Adipose tissue (tissue), 3 donors: ENCODE data around the gene PRPF39. TPM values are rescaled to one million over a fixed set of nuclear protein-coding genes. Genes with fewer than 3 reads are reported as not detected.
"Not testable (repeated sequence)": the region's sequence is repeated elsewhere in the genome, so short reads cannot be mapped to it uniquely, and the experiment has no call there.

ENCODE experiments used
- H3K27ac ChIP-seq: one replicate; pipeline ENCODE4 v1.5.1; 2013; ENCODE audit warnings: low read depth, low read length
- WGBS, 3 donors: extraction: QIAGEN DNeasy Blood & Tissue Kit; methylation state at CpG; one replicate each; pipeline ENCODE4 v1.1.7; 2013; 5-methylcytosine and 5-hydroxymethylcytosine counted together
- polyA plus RNA-seq, 3 donors: library from polyadenylated mRNA; stranded (reverse); fragments of 200-250 nt; gene quantifications; one replicate each; pipeline ENCODE4 v1.2.3, GENCODE V29; 2013
- donor health status: healthy with polysubstance abuse.
- donor health status: Bipolar disorder and iron deficiency.
- donor health status: healthy.

Gene PRPF39
- polyA plus RNA-seq, 3 donors, result 11.6 to 14.5 (median 12.5) TPM

GRCh38 chr14:45078323-45078722, 5.6 kb upstream of the PRPF39 start:
- WGBS, 3 donors, result 85 to 98% (median 93%) methylated on average over 1 of the region's 1 CpG

DNA sequence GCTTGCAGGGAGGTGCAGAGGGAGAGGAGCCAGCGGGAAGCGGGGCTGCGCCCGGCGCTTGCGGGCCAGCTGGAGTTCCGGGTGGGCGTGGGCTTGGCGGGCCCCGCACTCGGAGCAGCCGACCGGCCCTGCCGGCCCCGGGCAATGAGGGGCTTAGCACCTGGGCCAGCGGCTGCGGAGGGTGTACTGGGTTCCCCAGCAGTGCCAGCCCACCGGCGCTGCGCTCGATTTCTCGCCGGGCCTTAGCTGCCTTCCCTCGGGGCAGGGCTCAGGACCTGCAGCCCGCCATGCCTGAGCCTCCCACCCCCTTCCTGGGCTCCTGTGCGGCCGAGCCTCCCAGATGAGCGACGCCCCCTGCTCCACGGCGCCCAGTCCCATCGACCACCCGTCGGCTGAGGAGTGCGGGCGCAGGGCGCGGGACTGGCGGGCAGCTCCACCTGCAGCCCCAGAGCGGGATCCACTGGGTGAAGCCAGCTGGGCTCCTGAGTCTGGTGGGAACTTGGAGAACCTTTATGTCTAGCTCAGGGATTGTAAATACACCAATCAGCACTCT, 3.4 kb upstream of the PRPF39 start:
- WGBS, 3 donors, result 98% methylated on average over 31 to 40 of the region's 40 CpGs
- not testable (repeated sequence) for H3K27ac ChIP-seq

More at GRCh38 chr14:45078323-45078722, 5.6 kb upstream of the PRPF39 start:
- H3K27ac ChIP-seq, result no peak overlapping the region

DNA sequence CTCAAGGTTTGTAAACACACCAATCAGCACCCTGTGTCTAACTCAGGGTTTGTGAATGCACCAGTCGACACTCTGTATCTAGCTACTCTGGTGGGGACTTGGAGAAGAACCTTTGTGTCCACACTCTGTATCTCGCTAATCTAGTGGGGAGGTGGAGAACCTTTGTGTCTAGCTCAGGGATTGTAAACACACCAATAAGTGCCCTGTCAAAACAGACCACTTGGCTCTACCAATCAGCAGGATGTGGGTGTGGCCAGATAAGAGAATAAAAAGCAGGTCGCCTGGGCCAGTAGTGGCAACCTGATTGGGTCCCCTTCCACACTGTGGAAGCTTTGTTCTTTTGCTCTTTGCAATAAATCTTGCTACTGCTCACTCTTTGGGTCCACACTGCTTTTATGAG, 2.8 kb upstream of the PRPF39 start:
- 82 to 93% (median 93%) methylated on average over 3 of the region's 3 CpGs for WGBS, 3 donors
- H3K27ac ChIP-seq, result not testable (repeated sequence)

DNA sequence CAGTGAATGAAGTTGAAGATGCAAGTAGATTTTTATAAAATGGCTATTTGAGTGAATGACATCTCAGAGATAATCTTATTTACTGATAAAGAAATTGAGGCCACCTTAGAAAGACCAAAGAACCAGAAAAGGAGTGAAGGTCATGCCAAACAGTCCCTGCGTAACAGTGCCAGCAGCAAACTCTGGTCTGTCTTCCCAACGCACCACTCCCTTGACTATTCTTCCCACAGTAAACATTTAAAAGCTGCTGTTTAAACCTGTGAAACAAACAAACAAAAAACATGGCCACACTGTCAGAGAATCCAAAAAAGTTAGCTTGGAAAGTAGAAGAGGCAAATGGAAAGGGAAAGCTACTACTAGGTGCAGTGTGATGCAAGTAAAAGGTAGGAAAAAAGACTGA, 1.5 kb upstream of the PRPF39 start:
- no peak overlapping the region for H3K27ac ChIP-seq
- WGBS, 3 donors, result 26 to 83% (median 78%) methylated on average over 2 of the region's 2 CpGs

GRCh38 chr14:45083617-45083975, 320 bp upstream of the PRPF39 start:
- WGBS, 3 donors, result 0 to 1% (median 0%) methylated on average over 7 to 10 of the region's 10 CpGs
- H3K27ac ChIP-seq, result no peak overlapping the region

DNA sequence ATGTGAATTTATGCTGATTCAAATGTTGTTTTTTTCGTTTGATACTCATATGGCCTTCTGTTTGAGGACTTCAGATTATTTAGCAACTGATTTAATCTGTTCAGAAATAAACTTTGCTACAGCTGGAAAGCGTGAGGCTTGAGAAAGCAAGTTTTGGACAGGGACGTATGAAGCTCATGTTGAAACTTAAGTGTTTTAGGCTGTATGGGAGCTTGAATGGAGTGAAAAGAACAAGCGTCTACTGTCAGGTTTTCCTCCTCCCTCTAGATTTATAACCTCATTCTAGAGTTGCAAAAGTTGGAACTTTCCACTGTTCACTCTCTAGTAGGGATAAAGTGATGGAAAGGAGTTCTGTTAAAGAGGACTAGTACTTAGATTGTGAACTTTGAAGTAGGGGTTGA, 1.0 kb downstream of the PRPF39 start:
- 0 to 4% (median 3%) methylated on average over 4 of the region's 4 CpGs for WGBS, 3 donors
- no peak overlapping the region for H3K27ac ChIP-seq

- H3K27ac ChIP-seq, result no peak overlapping the region
- 25 to 40% (median 29%) methylated on average over 1 of the region's 1 CpG for WGBS, 3 donors
Measured at GRCh38 chr14:45089813-45090212, 5.9 kb downstream of the PRPF39 start.

DNA sequence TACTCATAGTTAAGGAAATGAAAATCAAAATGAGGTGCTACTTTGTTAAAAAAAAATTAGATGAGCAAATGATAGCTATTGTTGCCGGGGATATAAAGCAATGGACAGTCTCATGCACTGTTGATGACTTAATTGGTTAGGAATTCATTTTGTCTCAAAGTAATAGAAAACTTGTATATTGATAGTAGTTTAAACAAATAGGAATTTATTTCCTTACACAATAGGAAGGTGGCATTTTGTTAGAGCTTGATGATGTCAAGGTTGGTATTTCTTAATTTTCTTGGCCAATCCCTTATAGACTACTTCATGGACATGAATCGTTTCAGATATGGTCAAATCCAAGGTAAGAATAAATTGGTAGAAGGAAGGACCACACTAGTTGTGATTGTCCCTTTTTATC, 7.8 kb downstream of the PRPF39 start:
- no peak overlapping the region for H3K27ac ChIP-seq
- WGBS, 3 donors, result 70 to 84% (median 82%) methylated on average over 2 of the region's 2 CpGs

GRCh38 chr14:45094275-45094674, 10.4 kb downstream of the PRPF39 start:
- WGBS, 3 donors, result 97 to 100% (median 98%) methylated on average over 2 of the region's 2 CpGs

GRCh38 chr14:45095143-45095542, 11.2 kb downstream of the PRPF39 start:
- H3K27ac ChIP-seq, result no peak overlapping the region
- 90 to 94% (median 93%) methylated on average over 4 of the region's 4 CpGs for WGBS, 3 donors

More at GRCh38 chr14:45094275-45094674, 10.4 kb downstream of the PRPF39 start:
- no peak overlapping the region for H3K27ac ChIP-seq

DNA sequence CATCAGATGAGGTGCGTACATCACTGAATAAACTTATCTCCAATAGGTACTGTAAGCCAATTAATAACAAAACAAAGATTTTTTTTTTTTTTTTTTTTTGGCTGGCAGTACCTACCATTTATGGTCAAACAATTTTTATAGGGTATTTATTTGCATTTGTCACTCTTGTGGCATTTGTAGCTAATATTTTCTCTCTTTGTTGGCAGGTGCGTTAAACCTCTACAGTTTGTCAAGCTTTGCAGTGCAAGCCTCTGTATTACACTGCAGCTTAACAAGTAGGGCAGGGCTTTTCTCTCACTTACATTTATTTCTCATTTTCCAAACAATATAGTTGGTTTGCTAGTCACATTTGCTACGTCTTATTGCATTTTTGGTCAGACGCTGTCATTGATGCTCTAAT, 12.3 kb downstream of the PRPF39 start:
- no peak overlapping the region for H3K27ac ChIP-seq
- 83 to 97% (median 96%) methylated on average over 4 of the region's 4 CpGs for WGBS, 3 donors

DNA sequence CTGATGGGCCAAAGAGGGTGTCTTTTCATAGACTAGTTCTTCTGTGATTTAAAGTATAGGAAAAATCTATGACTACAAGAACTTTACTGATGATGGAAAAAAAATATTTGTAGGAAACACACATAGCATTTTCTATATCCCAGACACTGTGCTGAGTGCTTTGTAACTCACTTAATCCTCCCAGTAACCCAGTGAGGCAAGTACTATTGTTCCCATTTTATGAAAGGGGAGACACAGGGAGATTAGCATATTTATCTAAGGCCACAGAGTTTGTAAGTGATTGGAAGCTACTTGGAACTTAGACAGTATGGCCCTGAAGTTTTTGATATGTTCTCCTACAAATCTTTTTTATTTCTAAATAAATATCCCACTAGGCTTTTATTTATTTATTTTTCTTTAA, 19.9 kb downstream of the PRPF39 start:
- no peak overlapping the region for H3K27ac ChIP-seq

DNA sequence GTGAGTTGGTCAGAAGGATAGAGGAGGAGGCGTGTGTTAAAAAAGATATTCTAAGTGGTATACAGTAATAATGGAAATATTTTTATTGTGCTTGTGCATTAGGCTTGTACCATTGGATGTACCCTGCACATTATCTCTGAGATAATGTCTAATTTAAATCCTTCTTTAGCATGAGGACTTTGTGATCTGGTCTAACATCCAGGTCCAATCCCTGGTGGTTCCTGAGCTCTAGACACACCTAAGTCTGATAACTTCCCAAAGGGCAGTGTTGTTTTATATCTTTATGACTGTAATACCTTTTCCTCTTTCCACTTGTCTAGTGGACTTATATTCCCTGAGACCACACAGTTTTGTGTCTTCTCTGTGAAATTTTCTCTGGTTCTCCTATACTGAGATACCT, 20.6 kb downstream of the PRPF39 start:
- 55 to 97% (median 92%) methylated on average over 1 of the region's 1 CpG for WGBS, 3 donors
- H3K27ac ChIP-seq, result no peak overlapping the region

DNA sequence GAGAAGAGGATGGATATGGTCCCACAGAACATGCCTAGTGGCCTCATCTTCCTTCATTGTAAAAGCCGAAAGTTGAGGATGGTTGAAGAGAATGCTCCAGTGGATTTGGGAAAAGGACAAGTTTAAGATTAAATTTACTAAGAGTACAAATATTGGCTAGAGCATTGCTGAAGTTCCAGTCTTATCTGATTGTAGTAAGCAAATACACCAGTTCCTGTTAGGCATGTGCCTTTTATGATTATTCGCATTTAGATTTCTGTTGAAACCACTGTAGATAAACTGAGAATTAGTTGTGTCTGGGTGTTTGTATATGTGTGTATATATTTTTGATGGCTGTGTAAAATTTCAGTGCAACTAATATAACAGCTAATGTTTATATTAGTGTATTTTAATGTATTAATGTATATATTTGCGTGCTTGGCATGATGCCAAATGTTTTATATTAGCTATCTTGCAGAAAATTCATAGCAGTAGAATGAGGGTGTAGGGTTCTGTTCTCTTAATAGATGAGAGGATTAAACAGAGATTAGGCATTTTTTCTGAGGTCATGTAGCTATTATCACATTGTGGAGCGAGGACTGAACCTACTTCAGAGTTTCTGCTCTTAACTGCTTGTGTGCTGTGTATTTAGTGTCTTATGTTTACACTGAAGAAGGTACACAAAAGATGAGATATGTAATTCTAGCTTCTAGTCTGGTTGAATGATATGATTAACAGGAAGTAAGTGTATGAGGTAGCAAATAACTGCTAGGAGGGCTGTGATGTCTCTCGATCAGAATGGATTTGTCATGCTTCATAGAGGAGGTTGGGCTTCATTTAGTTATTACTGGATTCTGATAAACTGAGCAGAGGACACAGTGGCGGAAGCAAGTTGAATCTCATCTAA, 29.2 kb downstream of the PRPF39 start:
- 56 to 90% (median 88%) methylated on average over 6 of the region's 6 CpGs for WGBS, 3 donors
- H3K27ac ChIP-seq, result no peak overlapping the region

GRCh38 chr14:45114327-45114726, 30.4 kb downstream of the PRPF39 start:
- WGBS, 3 donors, result 72 to 84% (median 81%) methylated on average over 3 of the region's 3 CpGs
- H3K27ac ChIP-seq, result no peak overlapping the region

- 90 to 93% (median 92%) methylated on average over 6 of the region's 6 CpGs for WGBS, 3 donors
- no peak overlapping the region for H3K27ac ChIP-seq
Measured at GRCh38 chr14:45118594-45118993, 34.7 kb downstream of the PRPF39 start.

DNA sequence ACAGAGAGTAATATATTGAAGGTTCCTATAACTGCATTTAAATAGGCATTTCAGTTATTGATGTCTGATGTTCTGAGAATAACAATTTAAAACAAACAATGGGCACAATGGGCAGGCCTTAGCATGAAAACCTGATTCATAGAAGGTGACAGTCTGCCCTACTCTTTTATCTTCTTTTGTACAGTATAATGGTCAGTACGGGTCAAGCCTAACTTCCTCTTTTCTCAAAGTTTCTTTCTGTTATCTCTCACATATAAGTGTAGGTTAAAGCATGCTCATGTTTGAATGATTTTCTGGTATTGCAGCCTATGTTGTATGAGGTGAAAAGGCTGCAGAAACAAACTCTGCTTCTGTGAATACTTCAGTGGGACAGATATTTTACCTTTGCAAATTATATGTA, 36.2 kb downstream of the PRPF39 start:
- H3K27ac ChIP-seq, result no peak overlapping the region
- 65 to 90% (median 76%) methylated on average over 1 of the region's 1 CpG for WGBS, 3 donors

DNA sequence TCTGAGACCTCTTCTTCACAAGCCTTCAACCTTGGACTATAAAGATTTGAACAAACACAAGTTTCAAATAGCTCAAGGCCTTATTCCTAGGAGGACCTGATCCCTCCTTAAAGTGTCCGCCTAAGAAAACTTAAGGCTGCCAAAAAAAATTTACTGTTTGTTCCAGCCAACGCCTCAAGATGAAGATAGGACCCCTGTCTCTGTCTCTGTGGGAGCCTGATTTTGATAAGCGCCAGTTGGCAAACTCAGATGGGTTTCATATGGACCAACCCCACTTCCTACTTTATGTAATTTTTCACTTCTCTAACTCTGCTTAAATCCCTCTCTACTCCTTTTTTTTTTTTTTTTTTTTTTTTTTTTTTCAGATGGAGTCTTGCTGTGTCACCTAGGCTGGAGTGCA, 39.4 kb downstream of the PRPF39 start:
- H3K27ac ChIP-seq, result no peak overlapping the region
- WGBS, 3 donors, result 94 to 95% (median 95%) methylated on average over 3 of the region's 3 CpGs

DNA sequence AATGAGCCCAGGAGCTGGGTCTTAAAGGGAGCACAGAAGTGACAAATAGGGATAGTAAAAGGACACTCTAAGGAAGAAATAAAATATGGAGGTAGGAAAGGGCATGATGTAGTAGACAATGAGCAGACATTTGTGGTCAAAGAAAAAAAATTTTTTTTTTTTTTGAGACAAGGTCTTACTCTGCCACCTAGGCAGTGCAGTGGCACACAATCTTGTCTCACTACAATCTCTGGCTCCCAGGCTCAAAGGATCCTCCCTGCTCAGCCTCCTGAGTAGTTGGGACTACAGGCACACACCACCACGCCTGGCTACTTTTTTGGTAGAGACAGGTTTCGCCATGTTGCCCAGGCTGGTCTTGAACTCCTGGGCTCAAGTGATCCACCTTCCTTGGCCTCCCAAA, 41.8 kb downstream of the PRPF39 start:
- H3K27ac ChIP-seq, result no peak overlapping the region
- WGBS, 3 donors, result 95 to 98% (median 97%) methylated on average over 2 of the region's 2 CpGs
